Measurements from ENCODE around the gene HNF4A. TPM values are rescaled to one million over a fixed set of nuclear protein-coding genes. Genes with fewer than 3 reads are reported as not detected.

Gene HNF4A
- total and polyA plus RNA-seq, 2 of the 13 experiments (the other 11 are each of a cell fraction or from before 2014, with no cell fraction given), result 80.9 to 169 TPM

- TF ChIP-seq PAXIP1 (CRISPR knock-in tag; conservative IDR thresholded peaks at IDR 0.05) (no peak), TRIM24 (CRISPR knock-in tag; IDR thresholded peaks at IDR 0.05) (0 out of 2 replicates have a peak, but pooled peaks have one; percentile 49), SSRP1 (CRISPR knock-in tag; IDR thresholded peaks at IDR 0.05) (no peak), PHF21A (CRISPR knock-in tag; IDR thresholded peaks at IDR 0.05) (no peak), ZNF841 (CRISPR knock-in tag; IDR thresholded peaks at IDR 0.05; ENCODE audit: borderline replicate concordance) (no peak), KDM5B (CRISPR knock-in tag; IDR thresholded peaks at IDR 0.05; ENCODE audit: borderline replicate concordance) (no peak), ZNF430 (CRISPR knock-in tag; IDR thresholded peaks at IDR 0.05) (peak; percentile 53; the same call in 1 of the 2 replicates), ZMAT3 (CRISPR knock-in tag; conservative IDR thresholded peaks at IDR 0.05) (no peak), ZNF350 (CRISPR knock-in tag; IDR thresholded peaks at IDR 0.05; ENCODE audit: borderline replicate concordance, low read depth) (no peak), SRY (CRISPR knock-in tag; IDR thresholded peaks at IDR 0.05) (0 out of 2 replicates have a peak, but pooled peaks have one; percentile 70), DDIT3 (CRISPR knock-in tag; IDR thresholded peaks at IDR 0.05) (no peak), ATF6 (CRISPR knock-in tag; conservative IDR thresholded peaks at IDR 0.05) (no peak), ZNF564 (CRISPR knock-in tag; IDR thresholded peaks at IDR 0.05) (no peak), RFX3 (CRISPR knock-in tag; IDR thresholded peaks at IDR 0.05) (no peak), ZNF160 (CRISPR knock-in tag; IDR thresholded peaks at IDR 0.05) (no peak), ZNF383 (CRISPR knock-in tag; IDR thresholded peaks at IDR 0.05; ENCODE audit: borderline replicate concordance) (no peak), SIN3A (IDR thresholded peaks at IDR 0.05; ENCODE audit: borderline replicate concordance, low read depth, low read length) (no peak), STAT6 (CRISPR knock-in tag; IDR thresholded peaks at IDR 0.05; ENCODE audit: borderline replicate concordance) (no peak)
Measured at GRCh38 chr20:44424039-44424495, 68.6 kb downstream of the HNF4A start (continued).
